Mammary epithelial cell (primary cell): ENCODE data around the gene POC1A.

Experiments used
- EZH2 ChIP-seq: IDR thresholded peaks from 2 replicates; pipeline ENCODE4 v1.6.1; 2012; ENCODE audit warnings: low read length, inconsistent platforms, borderline replicate concordance
- TF ChIP-seq, protein P1 (sequence below), 2 donors: IDR thresholded peaks in 1 of 2; conservative IDR thresholded peaks in 1 of 2; 2 replicates each; pipeline ENCODE4 v1.5.1; 2011 to 2012; ENCODE audit warnings: inconsistent platforms in 2 of 2, low read length in 2 of 2, mild to moderate bottlenecking in 2 of 2, control low read depth in 1 of 2, low read depth in 1 of 2; ENCODE audit not compliant: insufficient read depth in 1 of 2; ENCODE audit errors: extremely low read depth in 1 of 2

DNA sequence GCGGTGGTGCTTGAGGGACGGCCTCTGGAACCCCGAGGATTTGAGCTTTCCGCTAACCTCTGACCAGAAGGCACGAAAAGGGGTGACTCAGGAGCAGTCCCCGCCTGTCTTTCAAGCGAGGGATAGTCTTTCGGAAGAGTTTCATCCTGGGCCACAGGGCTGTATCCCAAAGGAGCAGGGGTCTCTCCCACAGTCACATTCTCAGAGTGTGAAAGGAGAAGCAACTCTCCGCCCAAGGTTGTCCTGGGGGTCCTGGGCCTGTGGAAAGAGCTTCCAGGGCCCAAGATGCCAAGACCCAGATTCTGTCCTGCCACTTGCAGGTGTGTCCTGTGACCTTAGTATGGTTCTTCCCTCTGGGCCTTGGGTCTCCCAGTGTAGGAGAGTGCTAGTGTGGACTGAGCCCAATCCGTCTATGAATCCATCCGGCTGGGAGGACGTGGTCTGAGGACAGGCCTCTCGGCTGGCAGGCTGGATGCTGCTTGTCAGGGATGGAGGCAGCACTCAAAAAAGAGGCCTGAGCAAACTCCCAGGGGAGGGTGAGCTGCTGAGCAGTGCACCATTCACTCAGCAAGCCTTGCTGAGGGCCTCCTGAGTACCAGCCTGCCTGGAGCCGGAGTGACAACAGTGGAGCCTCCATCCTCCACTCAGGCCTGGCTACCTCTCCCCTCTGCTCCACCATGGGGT lies 96.3 kb downstream of the POC1A start:
- TF ChIP-seq, protein P1, sequence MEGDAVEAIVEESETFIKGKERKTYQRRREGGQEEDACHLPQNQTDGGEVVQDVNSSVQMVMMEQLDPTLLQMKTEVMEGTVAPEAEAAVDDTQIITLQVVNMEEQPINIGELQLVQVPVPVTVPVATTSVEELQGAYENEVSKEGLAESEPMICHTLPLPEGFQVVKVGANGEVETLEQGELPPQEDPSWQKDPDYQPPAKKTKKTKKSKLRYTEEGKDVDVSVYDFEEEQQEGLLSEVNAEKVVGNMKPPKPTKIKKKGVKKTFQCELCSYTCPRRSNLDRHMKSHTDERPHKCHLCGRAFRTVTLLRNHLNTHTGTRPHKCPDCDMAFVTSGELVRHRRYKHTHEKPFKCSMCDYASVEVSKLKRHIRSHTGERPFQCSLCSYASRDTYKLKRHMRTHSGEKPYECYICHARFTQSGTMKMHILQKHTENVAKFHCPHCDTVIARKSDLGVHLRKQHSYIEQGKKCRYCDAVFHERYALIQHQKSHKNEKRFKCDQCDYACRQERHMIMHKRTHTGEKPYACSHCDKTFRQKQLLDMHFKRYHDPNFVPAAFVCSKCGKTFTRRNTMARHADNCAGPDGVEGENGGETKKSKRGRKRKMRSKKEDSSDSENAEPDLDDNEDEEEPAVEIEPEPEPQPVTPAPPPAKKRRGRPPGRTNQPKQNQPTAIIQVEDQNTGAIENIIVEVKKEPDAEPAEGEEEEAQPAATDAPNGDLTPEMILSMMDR (conservative IDR thresholded peaks at IDR 0.05 in 1 of 2, IDR thresholded peaks at IDR 0.05 in 1 of 2; ENCODE audit: extremely low read depth in 1 of 2, insufficient read depth in 1 of 2, low read depth in 1 of 2, low read length in 2 of 2) = no peak
- TF ChIP-seq EZH2 = no peak
